Lung (tissue), 16 donors: Measurements from ENCODE around the gene SDK1. TPM values are rescaled to one million over a fixed set of nuclear protein-coding genes. Genes with fewer than 3 reads are reported as not detected.

ENCODE experiments used
- ATAC-seq: fragments of 200-7000 bp; cut with Tn5 transposase; one replicate; pipeline ENCODE4 v1.9.1; 2020; ENCODE audit warnings: moderate number of reproducible peaks; ENCODE audit not compliant: insufficient read depth, low FRiP score
- DNase-seq, 3 donors: peaks; one replicate each; pipeline ENCODE4 v3.0.0-alpha.2; 2013 to 2017
- H3K27ac ChIP-seq, 2 donors: one replicate each; pipeline ENCODE4 v1.5.1; 2013; ENCODE audit warnings: mild to moderate bottlenecking in 2 of 2, moderate library complexity in 2 of 2, control low read depth in 1 of 2, inconsistent platforms in 1 of 2, low read depth in 1 of 2, low read length in 1 of 2
- H3K27me3 ChIP-seq, 3 donors: one replicate each; pipeline ENCODE4 v1.5.1; 2013; ENCODE audit warnings: low read length in 2 of 3; ENCODE audit not compliant: control insufficient read depth in 3 of 3, insufficient read depth in 3 of 3
- H3K36me3 ChIP-seq, 4 donors: one replicate each; pipeline ENCODE4 v1.5.1; 2013; ENCODE audit warnings: low read length in 4 of 4, mild to moderate bottlenecking in 1 of 4, moderate library complexity in 1 of 4; ENCODE audit not compliant: control insufficient read depth in 4 of 4, insufficient read depth in 4 of 4
- H3K4me1 ChIP-seq, 5 donors: one replicate each; pipeline ENCODE4 v1.5.1; 2013; ENCODE audit warnings: low read length in 5 of 5, mild to moderate bottlenecking in 2 of 5, moderate library complexity in 1 of 5; ENCODE audit not compliant: control insufficient read depth in 5 of 5, insufficient read depth in 5 of 5
- H3K4me3 ChIP-seq: one replicate; pipeline ENCODE4 v1.5.1; 2013; ENCODE audit warnings: mild to moderate bottlenecking, control low read depth, moderate library complexity
- H3K9ac ChIP-seq, 2 donors: one replicate each; pipeline ENCODE4 v1.5.1; 2013; ENCODE audit warnings: low read length in 2 of 2, control low read depth in 1 of 2; ENCODE audit not compliant: insufficient read depth in 1 of 2
- H3K9me3 ChIP-seq, 4 donors: one replicate each; pipeline ENCODE4 v1.5.1; 2013; ENCODE audit warnings: low read length in 3 of 4, mild to moderate bottlenecking in 1 of 4, moderate library complexity in 1 of 4; ENCODE audit not compliant: control insufficient read depth in 4 of 4, insufficient read depth in 3 of 4
- CTCF ChIP-seq: IDR thresholded peaks from 2 replicates; pipeline ENCODE4 v1.5.1; 2012; ENCODE audit warnings: mild to moderate bottlenecking; ENCODE audit errors: control extremely low read depth, extremely low read depth
- WGBS, 2 donors: extraction: QIAGEN DNeasy Blood & Tissue Kit; methylation state at CpG; one replicate each; pipeline ENCODE4 v1.1.7; 2013; 5-methylcytosine and 5-hydroxymethylcytosine counted together
- long read RNA-seq, 5 donors: transcript quantifications; one replicate each; lab custom pipeline, GENCODE V29; 2026
- polyA plus RNA-seq, 2 donors: library from polyadenylated mRNA; stranded (reverse); fragments of 200-250 nt; gene quantifications; one replicate each; pipeline ENCODE4 v1.2.1, GENCODE V29; 2013
- total RNA-seq, 2 donors: library from RNA; depleted of rRNA in 1 of 2; stranded (reverse); fragments of >200 nt in 1 of 2; gene quantifications; one replicate each; pipeline ENCODE4 v1.2.1, GENCODE V29; 2014 to 2021
- donor health status: control.
- donor health status: control.
- donor health status: Bipolar disorder and iron deficiency.
- donor health status: healthy.
- donor health status: DM: yes; HTN: yes; CAD: no.

Gene SDK1
- total RNA-seq (10 to 100 TPM; 21.0 to 30.1 TPM), polyA plus RNA-seq (1 to 10 TPM; 3.7 to 4.3 TPM)
- long read RNA-seq, donor 1: 0 reads
- long read RNA-seq, donor 2: 0 reads
- long read RNA-seq, donor 3, partial matches to known transcripts: 6 of 6 reads
- long read RNA-seq, donor 3, other reads (novel, unspliced or antisense): 0 of 6 reads
- long read RNA-seq, donor 4: 0 reads
- long read RNA-seq, donor 5: 0 reads

GRCh38 chr7:3300651-3301448 is at the start of gene SDK1:
SDK1 (plus strand) TSS chr7:3301252; CDS start chr7:3301587, 335 bp downstream.
- H3K27me3 ChIP-seq: peaks cover 2 to 6% (median 6%) of the 10 kb centered on the region in 3 donors
- H3K4me3 ChIP-seq: peak within 1 kb of the TSS; percentile 62
- TF ChIP-seq CTCF: peak; percentile 69
- peak within 1 kb of the TSS in 1 of 2 donors; percentile 35 for H3K27ac ChIP-seq
- H3K9me3 ChIP-seq: no peaks in the 10 kb centered on the region
- peak within 1 kb of the TSS in 1 of 2 donors; percentile 61 for H3K9ac ChIP-seq
- H3K4me1 ChIP-seq: peaks cover 0 to 19% (median 3%) of the 10 kb centered on the region in 5 donors
- H3K36me3 ChIP-seq: no peaks in the 10 kb centered on the region
- peak; percentile 92 to 96 (median 95) for DNase-seq
- 0 to 1% methylated on average over 76 to 119 of the region's 119 CpGs for WGBS, 2 donors
- ATAC-seq: peak; percentile 99

- no peak overlapping the region for H3K4me3 ChIP-seq
- no peak overlapping the region for H3K9ac ChIP-seq
- peaks cover 0 to 2% (median 0%) of the 10 kb centered on the region in 4 donors for H3K9me3 ChIP-seq
- TF ChIP-seq CTCF: no peak
- H3K27ac ChIP-seq: no peak overlapping the region
- DNase-seq (no peak), ATAC-seq (no peak)
- H3K4me1 ChIP-seq: no peaks in the 10 kb centered on the region
- 87 to 91% methylated on average over 6 of the region's 6 CpGs for WGBS, 2 donors
- H3K27me3 ChIP-seq: no peaks in the 10 kb centered on the region
- no peaks in the 10 kb centered on the region for H3K36me3 ChIP-seq
These were observed 46.3 kb upstream of the SDK1 start for GRCh38 chr7:3254718-3255117.

- H3K4me3 ChIP-seq: no peak overlapping the region
- no peak for TF ChIP-seq CTCF
- DNase-seq (peak; percentile 21 to 38 (median 25)), ATAC-seq (no peak)
- H3K27ac ChIP-seq: no peak overlapping the region
- H3K9ac ChIP-seq: peak overlapping the region; percentile 41 to 69
- 57 to 69% methylated on average over 17 of the region's 17 CpGs for WGBS, 2 donors
- H3K36me3 ChIP-seq: no peaks in the 10 kb centered on the region
- H3K9me3 ChIP-seq: peaks cover 0 to 3% (median 0%) of the 10 kb centered on the region in 4 donors
- H3K4me1 ChIP-seq: no peaks in the 10 kb centered on the region
- peaks cover 0 to 5% (median under 1%) of the 10 kb centered on the region in 3 donors for H3K27me3 ChIP-seq
These were observed 41.2 kb upstream of the SDK1 start for GRCh38 chr7:3259711-3260400.
